Measurements from ENCODE around the gene CDR2. TPM values are rescaled to one million over a fixed set of nuclear protein-coding genes. Genes with fewer than 3 reads are reported as not detected.
"Not testable (repeated sequence)": the region's sequence is repeated elsewhere in the genome, so short reads cannot be mapped to it uniquely, and the experiment has no call there.

Gene CDR2
- total RNA-seq = 10 to 100 TPM; 43.1 to 43.9 TPM

DNA sequence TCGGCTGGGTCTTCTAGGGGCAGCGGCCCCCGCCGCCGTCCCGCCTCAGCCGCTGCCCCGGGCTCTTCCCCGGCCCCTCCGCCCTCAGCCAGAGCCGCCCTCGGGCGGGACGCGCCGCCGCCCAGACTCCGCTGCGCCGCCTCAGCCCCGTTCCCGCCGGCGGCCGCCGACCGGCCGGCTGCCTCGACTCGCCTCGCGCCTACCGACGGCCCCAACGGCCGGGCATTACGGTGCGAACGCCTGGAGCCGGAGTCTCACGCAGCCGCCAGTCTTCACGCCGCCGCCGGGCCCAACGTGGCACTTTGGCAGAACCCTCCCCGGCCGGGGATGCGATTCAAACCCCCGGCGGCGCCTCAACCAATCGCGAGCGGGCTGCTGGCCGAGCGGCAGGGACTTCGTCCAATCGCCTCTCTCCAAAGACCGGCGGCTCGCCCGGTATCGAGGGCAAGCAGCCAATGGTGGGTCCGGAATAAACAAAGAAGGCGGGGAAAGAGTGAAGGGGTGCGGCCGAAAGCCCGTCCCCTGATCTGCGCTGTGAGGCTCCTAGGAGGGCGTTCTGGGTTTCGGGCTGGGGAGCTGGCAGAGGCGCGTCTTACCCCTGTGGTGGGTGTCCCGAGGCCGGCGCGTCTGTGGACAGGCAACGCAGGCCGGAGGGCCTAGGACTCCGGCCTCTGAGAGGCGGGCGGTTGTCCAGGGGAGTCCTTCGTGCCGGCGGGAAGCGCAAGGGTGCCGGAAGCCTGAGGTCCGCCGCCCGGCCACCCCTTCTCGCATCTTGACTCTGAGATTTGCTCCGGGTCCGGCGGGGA, at the start of gene CDR2:
TSS of gene CDR2 (minus strand) at position 309 of the 806 bp plus-strand sequence. CDS start 310 bp downstream, outside the sequence.
- CTCF ChIA-PET = interaction anchor here (1.1 to 1.3 kb wide), 3 partner anchors 14 to 37 kb away, joined by 3 read pairs; no protein-coding TSS in a partner anchor
- POLR2A ChIA-PET = interaction anchor here (1.0 to 4.5 kb wide), 10 partner anchors 10 to 74 kb away, joined by 3 to 165 read pairs (median 4); no protein-coding TSS in a partner anchor
- peak within 1 kb of the TSS; percentile 92 for H3K27ac Mint-ChIP-seq

GRCh38 chr16:22423716-22424115, 49.3 kb upstream of the CDR2 start:
- no peak for DNase-seq
- no peak overlapping the region for H3K27ac Mint-ChIP-seq
- no peaks in the 10 kb centered on the region for H3K9me3 Mint-ChIP-seq
- POLR2A ChIA-PET = no interaction called here
- CTCF ChIA-PET = no interaction called here
- H3K4me3 Mint-ChIP-seq = no peak overlapping the region
- H3K36me3 Mint-ChIP-seq (ENCODE audit: low read depth) = peaks cover 53% of the 10 kb centered on the region
- no peaks in the 10 kb centered on the region for H3K4me1 Mint-ChIP-seq
- no peaks in the 10 kb centered on the region for H3K27me3 Mint-ChIP-seq

More for the DNA sequence above, at the start of gene CDR2:
- Mint-ChIP-seq H3K4me3 (peak within 1 kb of the TSS; percentile 96), H3K36me3 (ENCODE audit: low read depth) (peaks cover 31% of the 10 kb centered on the region), H3K27me3 (peaks cover 2% of the 10 kb centered on the region), H3K9me3 (no peaks in the 10 kb centered on the region), H3K4me1 (peaks cover 46% of the 10 kb centered on the region)
- peak; percentile 99 for DNase-seq

DNA sequence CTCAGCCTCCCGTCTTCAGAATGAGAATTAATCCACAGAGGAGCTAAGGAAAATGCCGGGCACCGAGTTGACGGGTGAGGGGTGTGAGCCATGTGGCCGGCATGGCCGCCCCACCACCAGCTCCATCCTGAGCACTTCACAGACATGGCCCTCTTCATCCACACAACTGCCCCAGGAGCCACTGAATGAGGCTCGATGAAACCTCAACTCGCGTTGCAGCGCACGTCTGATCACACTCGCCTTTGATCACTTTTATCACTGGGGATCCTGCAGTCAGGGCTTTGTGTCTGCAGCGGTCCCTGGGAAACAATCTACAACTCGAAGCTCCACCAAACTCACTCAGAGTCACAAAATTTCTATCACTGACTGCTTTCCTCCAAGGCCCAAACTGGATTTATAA, 46.7 kb upstream of the CDR2 start:
- no peak overlapping the region for H3K27ac Mint-ChIP-seq
- no peaks in the 10 kb centered on the region for H3K4me1 Mint-ChIP-seq
- no peak for DNase-seq
- no peaks in the 10 kb centered on the region for H3K27me3 Mint-ChIP-seq
- POLR2A ChIA-PET = no interaction called here
- no peaks in the 10 kb centered on the region for H3K9me3 Mint-ChIP-seq
- no peak overlapping the region for H3K4me3 Mint-ChIP-seq
- CTCF ChIA-PET = interaction anchor here (0.5 kb wide), 1 partner anchor 21 kb away, joined by 3 read pairs; no protein-coding TSS in a partner anchor
- H3K36me3 Mint-ChIP-seq (ENCODE audit: low read depth) = peaks cover 48% of the 10 kb centered on the region

- Mint-ChIP-seq H3K9me3 (no peaks in the 10 kb centered on the region), H3K4me3 (no peak overlapping the region), H3K4me1 (no peaks in the 10 kb centered on the region), H3K36me3 (ENCODE audit: low read depth) (peaks cover 45% of the 10 kb centered on the region), H3K27me3 (no peaks in the 10 kb centered on the region), H3K27ac (no peak overlapping the region)
- no peak for DNase-seq
- POLR2A ChIA-PET = no interaction called here
- CTCF ChIA-PET = interaction anchor here (0.5 kb wide), 1 partner anchor 20 kb away, joined by 3 read pairs; no protein-coding TSS in a partner anchor
These were observed 46.3 kb upstream of the CDR2 start for GRCh38 chr16:22420606-22421135.

DNA sequence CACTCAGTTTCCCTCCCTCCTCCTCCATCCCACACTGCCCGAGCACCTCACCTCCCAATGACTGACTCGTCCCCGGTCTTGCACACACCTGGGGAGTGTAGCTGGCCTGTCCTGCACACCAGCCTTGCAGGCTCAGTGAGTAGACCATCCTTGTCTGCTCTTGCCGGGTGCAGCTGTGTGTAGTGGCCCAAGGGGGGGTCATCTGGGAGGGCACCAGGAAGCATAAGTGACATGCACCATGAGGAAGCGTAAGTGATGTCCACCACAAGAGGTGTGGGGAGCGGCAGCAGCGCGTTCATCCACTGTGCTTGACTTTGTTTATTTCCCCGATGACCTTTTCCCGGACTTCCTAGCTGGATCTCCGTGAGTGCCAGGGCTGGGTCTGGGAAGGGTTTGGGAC, 45.5 kb upstream of the CDR2 start:
- CTCF ChIA-PET = no interaction called here
- Mint-ChIP-seq H3K36me3 (ENCODE audit: low read depth) (peaks cover 42% of the 10 kb centered on the region), H3K4me3 (no peak overlapping the region), H3K4me1 (no peaks in the 10 kb centered on the region), H3K9me3 (no peaks in the 10 kb centered on the region), H3K27ac (no peak overlapping the region), H3K27me3 (no peaks in the 10 kb centered on the region)
- DNase-seq = no peak
- POLR2A ChIA-PET = no interaction called here

- Mint-ChIP-seq H3K4me1 (no peaks in the 10 kb centered on the region), H3K9me3 (no peaks in the 10 kb centered on the region), H3K27ac (no peak overlapping the region), H3K4me3 (no peak overlapping the region), H3K36me3 (ENCODE audit: low read depth) (peaks cover 33% of the 10 kb centered on the region), H3K27me3 (no peaks in the 10 kb centered on the region)
- DNase-seq = no peak
- ChIA-PET CTCF (no interaction called here), POLR2A (no interaction called here)
These were observed 44.4 kb upstream of the CDR2 start for GRCh38 chr16:22418826-22419225.

- CTCF ChIA-PET = interaction anchor here (1.1 kb wide), 1 partner anchor 208 kb away, joined by 4 read pairs; no protein-coding TSS in a partner anchor
- POLR2A ChIA-PET, H3K4me3 Mint-ChIP-seq, H3K9me3 Mint-ChIP-seq, H3K27me3 Mint-ChIP-seq, H3K4me1 Mint-ChIP-seq, DNase-seq, H3K27ac Mint-ChIP-seq: not testable (repeated sequence)
- H3K36me3 Mint-ChIP-seq (ENCODE audit: low read depth) = peaks cover 28% of the 10 kb centered on the region
These were observed 43.4 kb upstream of the CDR2 start for GRCh38 chr16:22417798-22418197.

- Mint-ChIP-seq H3K4me1 (no peaks in the 10 kb centered on the region), H3K27ac (no peak overlapping the region), H3K27me3 (no peaks in the 10 kb centered on the region), H3K9me3 (no peaks in the 10 kb centered on the region), H3K4me3 (no peak overlapping the region), H3K36me3 (ENCODE audit: low read depth) (peaks cover 27% of the 10 kb centered on the region)
- DNase-seq = no peak
- ChIA-PET POLR2A (no interaction called here), CTCF (interaction anchor here (1.1 kb wide), 1 partner anchor 208 kb away, joined by 4 read pairs; no protein-coding TSS in a partner anchor)
These were observed 42.6 kb upstream of the CDR2 start for GRCh38 chr16:22417019-22417418.

- no peak overlapping the region for H3K27ac Mint-ChIP-seq
- POLR2A ChIA-PET = no interaction called here
- no peaks in the 10 kb centered on the region for H3K27me3 Mint-ChIP-seq
- H3K4me3 Mint-ChIP-seq = no peak overlapping the region
- CTCF ChIA-PET = interaction anchor here (1.3 kb wide), 1 partner anchor 93 kb away, joined by 3 read pairs; no protein-coding TSS in a partner anchor
- H3K36me3 Mint-ChIP-seq (ENCODE audit: low read depth) = peaks cover 8% of the 10 kb centered on the region
- H3K4me1 Mint-ChIP-seq = no peaks in the 10 kb centered on the region
- no peaks in the 10 kb centered on the region for H3K9me3 Mint-ChIP-seq
- no peak for DNase-seq
These were observed 39.4 kb upstream of the CDR2 start for GRCh38 chr16:22413819-22414218.

- no peaks in the 10 kb centered on the region for H3K27me3 Mint-ChIP-seq
- H3K36me3 Mint-ChIP-seq (ENCODE audit: low read depth) = peaks cover 5% of the 10 kb centered on the region
- no peaks in the 10 kb centered on the region for H3K4me1 Mint-ChIP-seq
- ChIA-PET CTCF (interaction anchor here (0.6 kb wide), 1 partner anchor 823 kb away, joined by 3 read pairs; no protein-coding TSS in a partner anchor), POLR2A (no interaction called here)
- no peak for DNase-seq
- H3K27ac Mint-ChIP-seq = no peak overlapping the region
- no peak overlapping the region for H3K4me3 Mint-ChIP-seq
- H3K9me3 Mint-ChIP-seq = no peaks in the 10 kb centered on the region
These were observed 33.1 kb upstream of the CDR2 start for GRCh38 chr16:22407486-22407885.

- Mint-ChIP-seq H3K36me3 (ENCODE audit: low read depth) (peaks cover 3% of the 10 kb centered on the region), H3K27ac (no peak overlapping the region), H3K27me3 (no peaks in the 10 kb centered on the region), H3K4me3 (no peak overlapping the region), H3K4me1 (no peaks in the 10 kb centered on the region), H3K9me3 (no peaks in the 10 kb centered on the region)
- no peak for DNase-seq
- POLR2A ChIA-PET = no interaction called here
- CTCF ChIA-PET = interaction anchor here (1.7 kb wide), 1 partner anchor 81 kb away, joined by 6 read pairs; no protein-coding TSS in a partner anchor
These were observed 27.8 kb upstream of the CDR2 start for GRCh38 chr16:22402191-22402590.

- ChIA-PET CTCF (interaction anchor here (0.7 kb wide), 1 partner anchor 20 kb away, joined by 3 read pairs; no protein-coding TSS in a partner anchor), POLR2A (no interaction called here)
- Mint-ChIP-seq H3K36me3 (ENCODE audit: low read depth) (peaks cover 3% of the 10 kb centered on the region), H3K4me1 (no peaks in the 10 kb centered on the region), H3K27me3 (no peaks in the 10 kb centered on the region), H3K9me3 (no peaks in the 10 kb centered on the region), H3K4me3 (no peak overlapping the region), H3K27ac (no peak overlapping the region)
- no peak for DNase-seq
These were observed 26.5 kb upstream of the CDR2 start for GRCh38 chr16:22400900-22401299.

- DNase-seq = no peak
- no peaks in the 10 kb centered on the region for H3K4me1 Mint-ChIP-seq
- H3K27ac Mint-ChIP-seq = no peak overlapping the region
- CTCF ChIA-PET = interaction anchor here (1.0 kb wide), 1 partner anchor 78 kb away, joined by 4 read pairs; no protein-coding TSS in a partner anchor
- H3K4me3 Mint-ChIP-seq = no peak overlapping the region
- H3K27me3 Mint-ChIP-seq = no peaks in the 10 kb centered on the region
- no peaks in the 10 kb centered on the region for H3K9me3 Mint-ChIP-seq
- POLR2A ChIA-PET = no interaction called here
- no peaks in the 10 kb centered on the region for H3K36me3 Mint-ChIP-seq (ENCODE audit: low read depth)
These were observed 23.5 kb upstream of the CDR2 start for GRCh38 chr16:22397931-22398330.

Data from activated CD4-positive, alpha-beta memory T cell treated with anti-CD3 and anti-CD28 coated beads, Interleukin-2, amount 10 ng/mL, durations not matched to agents 7 days and 5 days (primary cell).